Neural progenitor cell (in vitro differentiated cells): ENCODE results near the gene PEX16. TPM values are rescaled to one million over a fixed set of nuclear protein-coding genes. Genes with fewer than 3 reads are reported as not detected.
A peak's percentile ranks its signal among the peaks of the same experiment; 100 is the strongest.

Source experiments
- DNase-seq: peaks from one replicate; pipeline ENCODE4 v3.0.0-alpha.2; 2016; ENCODE audit warnings: low spot score
- H2AFZ ChIP-seq: fragments of 200-600 bp; sonication (generic); replicated peaks from 2 replicates; pipeline ENCODE4 v1.6.1; 2016; ENCODE audit warnings: antibody characterized with exemption
- H3F3A ChIP-seq: fragments of 200-600 bp; sonication (generic); 2 replicates; pipeline ENCODE4 v1.6.1; 2016; ENCODE audit warnings: antibody characterized with exemption, low read depth
- H3K27ac ChIP-seq: fragments of 200-600 bp; sonication (generic); 2 replicates; pipeline ENCODE4 v1.5.1; 2016; ENCODE audit warnings: mild to moderate bottlenecking
- H3K27me3 ChIP-seq: fragments of 200-600 bp; sonication (generic); 2 replicates; pipeline ENCODE4 v1.6.1; 2016; ENCODE audit warnings: mild to moderate bottlenecking, moderate library complexity
- H3K36me3 ChIP-seq: fragments of 200-600 bp; sonication (generic); 2 replicates; pipeline ENCODE4 v1.5.1; 2016
- H3K4me1 ChIP-seq: fragments of 200-600 bp; sonication (generic); 2 replicates; pipeline ENCODE4 v1.6.1; 2016; ENCODE audit warnings: mixed run types
- H3K4me2 ChIP-seq: fragments of 200-600 bp; sonication (generic); 2 replicates; pipeline ENCODE4 v1.6.1; 2016
- H3K4me3 ChIP-seq: fragments of 200-600 bp; sonication (generic); 2 replicates; pipeline ENCODE4 v1.5.1; 2016
- H3K79me2 ChIP-seq: fragments of 200-600 bp; sonication (generic); 2 replicates; pipeline ENCODE4 v1.6.1; 2016; ENCODE audit warnings: low read depth
- H3K9ac ChIP-seq: fragments of 200-600 bp; sonication (generic); 2 replicates; pipeline ENCODE4 v1.6.1; 2016
- H3K9me3 ChIP-seq: fragments of 200-600 bp; sonication (generic); 2 replicates; pipeline ENCODE4 v1.5.1; 2016; ENCODE audit warnings: low read depth
- H4K20me1 ChIP-seq: fragments of 200-600 bp; sonication (generic); 2 replicates; pipeline ENCODE4 v1.6.1; 2016; ENCODE audit warnings: low read depth
- H3K27ac Mint-ChIP-seq: 3 replicates; pipeline ENCODE4 v1.8.0; 2021; ENCODE audit warnings: mixed read lengths
- H3K27me3 Mint-ChIP-seq: 2 replicates; pipeline ENCODE4 v1.8.0; 2022; ENCODE audit warnings: low read depth, mild to moderate bottlenecking, inconsistent platforms, moderate library complexity, mixed read lengths; ENCODE audit not compliant: insufficient read depth
- H3K36me3 Mint-ChIP-seq: 3 replicates; pipeline ENCODE4 v1.8.0; 2021; ENCODE audit warnings: mixed read lengths
- H3K4me1 Mint-ChIP-seq: 3 replicates; pipeline ENCODE4 v1.8.0; 2021; ENCODE audit warnings: mixed read lengths
- H3K4me3 Mint-ChIP-seq: 3 replicates; pipeline ENCODE4 v1.8.0; 2021; ENCODE audit warnings: mild to moderate bottlenecking, moderate library complexity, mixed read lengths
- H3K9me3 Mint-ChIP-seq: 3 replicates; pipeline ENCODE4 v1.8.0; 2020; ENCODE audit warnings: mixed read lengths
- CTCF ChIP-seq: fragments of 200-600 bp; sonication (generic); IDR thresholded peaks from 2 replicates; pipeline ENCODE4 v1.5.1; 2017; ENCODE audit warnings: antibody characterized with exemption, mild to moderate bottlenecking
- EZH2 ChIP-seq: fragments of 200-600 bp; sonication (generic); IDR thresholded peaks from 2 replicates; pipeline ENCODE4 v1.6.1; 2017; ENCODE audit warnings: antibody characterized with exemption, mild to moderate bottlenecking, moderate library complexity
- EZH2phosphoT487 ChIP-seq: fragments of 200-600 bp; sonication (generic); IDR thresholded peaks from 2 replicates; pipeline ENCODE4 v1.6.1; 2017; ENCODE audit warnings: antibody characterized with exemption
- total RNA-seq: library from RNA; depleted of rRNA; stranded (reverse); fragments of >200 nt; gene quantifications from 2 replicates; pipeline ENCODE4 v1.2.3, GENCODE V29; 2015; ENCODE audit warnings: low replicate concordance

Gene PEX16
- total RNA-seq = 11.6 and 26.5 TPM in 2 replicates

GRCh38 chr11:45917623-45918330, at the start of gene PEX16:
PEX16 (minus strand) TSS chr11:45917877; CDS start chr11:45917811, 66 bp downstream.
- peak within 1 kb of the TSS; percentile 96 for H3K4me2 ChIP-seq
- no peaks in the 10 kb centered on the region for H3K36me3 ChIP-seq
- H3K36me3 Mint-ChIP-seq = no peaks in the 10 kb centered on the region
- peak within 1 kb of the TSS; percentile 81 for H3K27ac Mint-ChIP-seq
- H3K9me3 ChIP-seq = no peaks in the 10 kb centered on the region
- peaks cover 18% of the 10 kb centered on the region for H4K20me1 ChIP-seq
- peak within 1 kb of the TSS; percentile 58 for H3K27ac ChIP-seq
- no peaks in the 10 kb centered on the region for H3K9me3 Mint-ChIP-seq
- H2AFZ ChIP-seq = peak within 1 kb of the TSS; percentile 83
- peaks cover 37% of the 10 kb centered on the region for H3K4me1 ChIP-seq
- H3K4me3 Mint-ChIP-seq = peak within 1 kb of the TSS; percentile 97
- H3F3A ChIP-seq = peaks cover 53% of the 10 kb centered on the region
- no peak for TF ChIP-seq EZH2
- TF ChIP-seq EZH2phosphoT487 = peak; percentile 2
- no peak for TF ChIP-seq CTCF
- peak within 1 kb of the TSS; percentile 79 for H3K4me3 ChIP-seq
- H3K4me1 Mint-ChIP-seq = peaks cover 38% of the 10 kb centered on the region
- peaks cover 19% of the 10 kb centered on the region for H3K27me3 Mint-ChIP-seq
- peak within 1 kb of the TSS; percentile 30 for H3K9ac ChIP-seq
- peaks cover 3% of the 10 kb centered on the region for H3K27me3 ChIP-seq
- H3K79me2 ChIP-seq = peaks cover 19% of the 10 kb centered on the region
- peak; percentile 98 for DNase-seq

GRCh38 chr11:45964911-45965389, 47.3 kb upstream of the PEX16 start:
- peak; percentile 76 for DNase-seq
- Mint-ChIP-seq H3K4me3 (no peak overlapping the region), H3K27me3 (no peaks in the 10 kb centered on the region), H3K9me3 (no peaks in the 10 kb centered on the region), H3K4me1 (no peaks in the 10 kb centered on the region), H3K27ac (no peak overlapping the region), H3K36me3 (peaks cover 28% of the 10 kb centered on the region)
- H3K79me2 ChIP-seq = no peaks in the 10 kb centered on the region
- H2AFZ ChIP-seq = no peak overlapping the region
- H3K27me3 ChIP-seq = no peaks in the 10 kb centered on the region
- H3F3A ChIP-seq = peaks cover 8% of the 10 kb centered on the region
- H4K20me1 ChIP-seq = no peaks in the 10 kb centered on the region
- no peak for TF ChIP-seq EZH2phosphoT487
- TF ChIP-seq CTCF = peak; percentile 97
- H3K4me1 ChIP-seq = no peaks in the 10 kb centered on the region
- H3K9me3 ChIP-seq = no peaks in the 10 kb centered on the region
- no peak overlapping the region for H3K4me2 ChIP-seq
- no peak overlapping the region for H3K9ac ChIP-seq
- H3K4me3 ChIP-seq = no peak overlapping the region
- no peak overlapping the region for H3K27ac ChIP-seq
- H3K36me3 ChIP-seq = peaks cover 12% of the 10 kb centered on the region

- TF ChIP-seq CTCF = no peak
- TF ChIP-seq EZH2 = no peak
- no peak for TF ChIP-seq EZH2phosphoT487
- Histone ChIP-seq H4K20me1 (no peaks in the 10 kb centered on the region), H3K36me3 (peaks cover 15% of the 10 kb centered on the region), H2AFZ (no peak overlapping the region), H3K27ac (no peak overlapping the region), H3K27me3 (no peaks in the 10 kb centered on the region), H3K4me2 (no peak overlapping the region), H3F3A (peaks cover 8% of the 10 kb centered on the region), H3K9ac (no peak overlapping the region), H3K4me3 (no peak overlapping the region), H3K9me3 (no peaks in the 10 kb centered on the region), H3K4me1 (no peaks in the 10 kb centered on the region), H3K79me2 (no peaks in the 10 kb centered on the region)
- H3K4me1 Mint-ChIP-seq = no peaks in the 10 kb centered on the region
- peaks cover 25% of the 10 kb centered on the region for H3K36me3 Mint-ChIP-seq
- no peak for DNase-seq
- H3K27ac Mint-ChIP-seq = no peak overlapping the region
- H3K4me3 Mint-ChIP-seq = no peak overlapping the region
- no peaks in the 10 kb centered on the region for H3K27me3 Mint-ChIP-seq
- no peaks in the 10 kb centered on the region for H3K9me3 Mint-ChIP-seq
Observed at GRCh38 chr11:45961751-45962240, 44.1 kb upstream of the PEX16 start.
